Body of pancreas (tissue), 4 donors: Measurements from ENCODE around the gene INPP5D. TPM values are rescaled to one million over a fixed set of nuclear protein-coding genes. Genes with fewer than 3 reads are reported as not detected.

ENCODE experiments used
- ATAC-seq: fragments of 150-250 bp; one replicate; pipeline ENCODE4 v1.9.1; 2016
- DNase-seq, 4 donors: peaks; one replicate each; pipeline ENCODE4 v3.0.0-alpha.2; 2019
- H3K27ac ChIP-seq, 4 donors: fragments of 200-600 bp; sonication (generic); 1 replicate in 3 of 4; 2 replicates in 1 of 4; pipeline versions ENCODE4 v1.5.1 to v1.6.1; 2016 to 2019; ENCODE audit warnings: mild to moderate bottlenecking in 1 of 4, mixed read lengths in 1 of 4, moderate library complexity in 1 of 4
- H3K27me3 ChIP-seq, 2 donors: fragments of 200-600 bp; sonication (generic); one replicate each; pipeline ENCODE4 v1.6.0; 2016; ENCODE audit warnings: mild to moderate bottlenecking in 1 of 2
- H3K36me3 ChIP-seq, 2 donors: fragments of 200-600 bp; sonication (generic); replicated peaks in 1 of 2; 2 replicates each; pipeline ENCODE4 v1.5.1; 2016; ENCODE audit warnings: low read depth in 2 of 2; ENCODE audit not compliant: insufficient read depth in 1 of 2
- H3K4me1 ChIP-seq: fragments of 200-600 bp; sonication (generic); one replicate; pipeline ENCODE4 v1.6.0; 2016
- H3K4me3 ChIP-seq, 2 donors: fragments of 200-600 bp; sonication (generic); 1 replicate in 1 of 2; 2 replicates in 1 of 2; pipeline ENCODE4 v1.5.1; 2016 to 2019
- H3K9me3 ChIP-seq, 3 donors: fragments of 200-600 bp; sonication (generic); 1 replicate in 2 of 3; 2 replicates in 1 of 3; pipeline ENCODE4 v1.5.1; 2016
- POLR2A ChIP-seq, 3 donors: fragments of 450-650 bp; IDR thresholded peaks; one replicate each; pipeline ENCODE4 v1.6.1; 2016; ENCODE audit warnings: antibody characterized with exemption in 3 of 3, mild to moderate bottlenecking in 2 of 3
- WGBS, 2 donors: methylation state at CpG; one replicate each; pipeline ENCODE4 v1.1.5; 2017; 5-methylcytosine and 5-hydroxymethylcytosine counted together
- intact Hi-C: fragments of 100-400 bp; cut with DNase I; formaldehyde crosslinking; loops from one replicate; pipeline ENCODE4 v1.15.1; 2023
- total RNA-seq, 2 donors: library from RNA; depleted of rRNA; stranded (reverse); fragments of >200 nt; gene quantifications; one replicate each; pipeline ENCODE4 v1.1.0, GENCODE V29; 2016
- TF ChIP-seq, protein P1 (sequence below), 7 experiments: fragments of 450-650 bp in 4 of 7; fragments of 200-600 bp in 3 of 7; sonication (generic) in 3 of 7; IDR thresholded peaks; one replicate each; pipeline ENCODE4 v1.5.1; 2016 to 2019; ENCODE audit warnings: antibody characterized with exemption in 7 of 7

Gene INPP5D
- total RNA-seq, 2 donors from 2014 or later = 0.99 to 8.8 TPM

DNA sequence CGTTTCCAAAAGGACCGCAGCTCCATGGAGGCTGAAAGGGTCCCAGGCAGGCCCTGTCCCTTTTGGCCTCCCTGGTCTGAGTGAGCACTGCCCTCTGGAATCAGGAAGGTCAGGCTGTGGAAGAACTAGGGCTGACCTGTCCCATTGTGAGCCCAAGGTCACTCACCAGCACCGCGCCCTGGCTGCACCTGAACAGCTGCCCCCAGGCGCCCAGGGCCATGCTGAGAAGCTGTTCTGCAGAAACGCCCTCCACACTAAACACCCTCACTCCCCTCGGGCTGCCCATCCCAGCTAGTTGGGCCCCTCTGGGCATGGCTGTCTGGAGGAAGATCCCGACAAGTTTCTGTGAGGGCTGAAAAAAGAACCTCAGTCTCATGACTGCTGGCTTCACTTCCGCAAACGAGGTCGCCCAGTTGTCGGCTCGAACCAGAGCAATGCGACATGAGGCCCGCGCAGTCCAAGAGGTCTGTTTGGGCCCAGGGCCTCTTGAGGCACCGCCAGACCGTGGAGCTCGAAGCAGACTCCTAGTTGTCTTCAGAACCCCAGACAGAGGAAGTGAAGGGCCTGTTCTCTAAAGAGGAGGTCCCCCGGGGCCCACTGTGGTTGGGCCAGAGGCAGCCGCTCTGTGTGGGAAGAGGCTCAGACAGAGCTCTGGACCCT, 64.4 kb downstream of the INPP5D start:
- Histone ChIP-seq H3K27me3 (no peaks in the 10 kb centered on the region), H3K4me1 (peaks cover 15% of the 10 kb centered on the region), H3K4me3 (no peak overlapping the region), H3K27ac (no peak overlapping the region), H3K36me3 (no peaks in the 10 kb centered on the region), H3K9me3 (no peaks in the 10 kb centered on the region)
- intact Hi-C loops = no loop called here
- no peak for ATAC-seq
- 83 to 85% methylated on average over 11 to 21 of the region's 21 CpGs for WGBS, 2 donors
- TF ChIP-seq, protein P1, sequence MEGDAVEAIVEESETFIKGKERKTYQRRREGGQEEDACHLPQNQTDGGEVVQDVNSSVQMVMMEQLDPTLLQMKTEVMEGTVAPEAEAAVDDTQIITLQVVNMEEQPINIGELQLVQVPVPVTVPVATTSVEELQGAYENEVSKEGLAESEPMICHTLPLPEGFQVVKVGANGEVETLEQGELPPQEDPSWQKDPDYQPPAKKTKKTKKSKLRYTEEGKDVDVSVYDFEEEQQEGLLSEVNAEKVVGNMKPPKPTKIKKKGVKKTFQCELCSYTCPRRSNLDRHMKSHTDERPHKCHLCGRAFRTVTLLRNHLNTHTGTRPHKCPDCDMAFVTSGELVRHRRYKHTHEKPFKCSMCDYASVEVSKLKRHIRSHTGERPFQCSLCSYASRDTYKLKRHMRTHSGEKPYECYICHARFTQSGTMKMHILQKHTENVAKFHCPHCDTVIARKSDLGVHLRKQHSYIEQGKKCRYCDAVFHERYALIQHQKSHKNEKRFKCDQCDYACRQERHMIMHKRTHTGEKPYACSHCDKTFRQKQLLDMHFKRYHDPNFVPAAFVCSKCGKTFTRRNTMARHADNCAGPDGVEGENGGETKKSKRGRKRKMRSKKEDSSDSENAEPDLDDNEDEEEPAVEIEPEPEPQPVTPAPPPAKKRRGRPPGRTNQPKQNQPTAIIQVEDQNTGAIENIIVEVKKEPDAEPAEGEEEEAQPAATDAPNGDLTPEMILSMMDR (IDR thresholded peaks at IDR 0.05) = no peak
- TF ChIP-seq POLR2A (IDR thresholded peaks at IDR 0.05) = no peak
- peak in 1 of 4 donors; percentile 22 for DNase-seq

DNA sequence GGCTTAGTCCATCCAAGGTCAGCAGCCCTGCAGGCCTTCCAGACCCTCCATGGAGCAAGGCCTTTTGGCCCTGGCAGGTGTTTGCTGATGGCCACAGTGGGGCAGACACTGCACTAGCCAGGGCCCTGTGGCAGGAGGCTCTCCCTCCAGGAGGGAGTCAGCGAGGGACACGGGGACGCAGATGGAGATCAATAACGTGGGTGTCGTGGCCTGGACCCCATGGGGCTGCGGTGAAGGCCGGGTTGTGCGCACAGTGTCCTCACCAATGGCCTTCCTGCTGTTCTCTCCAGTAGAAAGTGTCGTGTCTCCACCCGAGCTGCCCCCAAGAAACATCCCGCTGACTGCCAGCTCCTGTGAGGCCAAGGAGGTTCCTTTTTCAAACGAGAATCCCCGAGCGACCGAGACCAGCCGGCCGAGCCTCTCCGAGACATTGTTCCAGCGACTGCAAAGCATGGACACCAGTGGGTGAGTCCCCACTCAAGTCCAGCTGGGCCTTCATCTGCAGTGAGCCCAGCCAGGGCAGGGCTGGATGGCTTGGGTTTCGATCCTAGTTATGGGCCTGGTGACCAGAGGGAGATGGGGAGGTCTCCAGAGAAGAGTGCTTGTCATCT, 65.4 kb downstream of the INPP5D start:
- DNase-seq = no peak
- intact Hi-C loops = no loop called here
- no peak overlapping the region for H3K27ac ChIP-seq
- no peak overlapping the region for H3K4me3 ChIP-seq
- ATAC-seq = no peak
- 74 to 89% methylated on average over 7 to 20 of the region's 20 CpGs for WGBS, 2 donors
- no peaks in the 10 kb centered on the region for H3K36me3 ChIP-seq
- H3K9me3 ChIP-seq = no peaks in the 10 kb centered on the region
- TF ChIP-seq, protein P1 (IDR thresholded peaks at IDR 0.05) = no peak
- no peak for TF ChIP-seq POLR2A (IDR thresholded peaks at IDR 0.05)
- no peaks in the 10 kb centered on the region for H3K27me3 ChIP-seq
- peaks cover 10% of the 10 kb centered on the region for H3K4me1 ChIP-seq

DNA sequence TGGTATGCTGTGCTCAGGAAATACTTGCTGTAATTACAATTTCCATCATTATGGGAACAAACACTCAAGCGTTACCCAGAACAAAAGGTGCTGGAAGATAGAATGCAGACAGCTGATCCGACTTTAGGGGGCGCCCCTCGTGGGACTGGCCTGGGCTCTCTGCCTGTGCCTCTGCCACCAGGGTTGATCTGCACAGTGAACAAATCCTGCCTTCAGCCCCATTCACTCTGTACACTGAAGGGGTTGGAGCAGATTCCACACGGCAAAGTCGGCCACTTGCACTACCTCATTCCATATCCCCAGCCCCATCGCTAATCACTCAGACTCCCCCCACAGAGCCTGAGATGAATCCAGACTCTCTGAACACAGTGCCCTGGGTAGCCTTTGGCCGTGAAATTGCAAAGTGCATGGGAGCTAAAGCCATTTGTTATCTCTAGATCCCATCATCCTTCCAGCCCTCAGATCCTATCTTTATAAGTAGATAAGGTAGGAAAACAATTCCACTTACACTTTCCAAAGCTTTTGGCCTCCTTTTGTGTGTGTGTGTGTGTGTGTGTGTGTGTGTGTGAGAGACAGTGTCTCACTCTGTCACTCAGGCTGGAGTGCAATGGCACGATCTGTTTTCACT, 69.3 kb downstream of the INPP5D start:
- no peak for TF ChIP-seq POLR2A (IDR thresholded peaks at IDR 0.05)
- TF ChIP-seq, protein P1 (IDR thresholded peaks at IDR 0.05) = no peak
- Histone ChIP-seq H3K36me3 (no peaks in the 10 kb centered on the region), H3K27ac (no peak overlapping the region), H3K4me3 (no peak overlapping the region), H3K4me1 (no peaks in the 10 kb centered on the region), H3K9me3 (no peaks in the 10 kb centered on the region), H3K27me3 (no peaks in the 10 kb centered on the region)
- ATAC-seq = no peak
- intact Hi-C loops = no loop called here
- WGBS, 2 donors = 47 to 56% methylated on average over 9 of the region's 9 CpGs
- DNase-seq = no peak

DNA sequence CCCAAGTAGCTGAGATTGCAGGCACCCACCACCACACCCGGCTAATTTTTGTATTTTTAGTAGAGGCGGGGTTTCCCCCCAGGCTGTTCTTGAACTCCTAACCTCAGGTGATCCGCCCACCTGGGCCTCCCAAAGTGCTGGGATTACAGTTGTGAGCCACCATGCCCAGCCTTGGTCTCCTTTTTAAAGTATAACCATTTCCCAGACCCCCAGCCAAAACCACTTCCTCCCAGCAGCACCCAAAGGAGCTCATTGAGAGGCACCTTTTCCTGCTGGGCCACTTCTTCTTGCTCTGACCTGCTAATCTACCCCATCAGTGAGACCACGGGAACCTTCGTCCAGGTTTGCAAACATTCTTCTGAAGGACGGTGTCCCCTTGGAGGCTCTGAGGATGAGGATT, 69.9 kb downstream of the INPP5D start:
- intact Hi-C loops = no loop called here
- Histone ChIP-seq H3K9me3 (no peaks in the 10 kb centered on the region), H3K4me1 (no peaks in the 10 kb centered on the region), H3K36me3 (no peaks in the 10 kb centered on the region), H3K27ac (no peak overlapping the region), H3K27me3 (no peaks in the 10 kb centered on the region), H3K4me3 (no peak overlapping the region)
- ATAC-seq = no peak
- TF ChIP-seq POLR2A (IDR thresholded peaks at IDR 0.05) = no peak
- TF ChIP-seq, protein P1 (IDR thresholded peaks at IDR 0.05) = no peak
- 76 to 80% methylated on average over 6 of the region's 6 CpGs for WGBS, 2 donors
- no peak for DNase-seq
